C4-2B (cell line): ENCODE results near the gene MTHFR.

Experiments used
- H3K27ac ChIP-seq: fragments of 450-650 bp; 2 replicates; pipeline ENCODE4 v1.5.1; 2017
- ZFX ChIP-seq: fragments of 450-650 bp; IDR thresholded peaks from 2 replicates; pipeline ENCODE4 v1.6.1; 2017
- TF ChIP-seq, protein P1 (sequence below): fragments of 450-650 bp; conservative IDR thresholded peaks from 2 replicates; pipeline ENCODE4 v1.5.1; 2017; ENCODE audit warnings: mild to moderate bottlenecking

The MTHFR gene

DNA sequence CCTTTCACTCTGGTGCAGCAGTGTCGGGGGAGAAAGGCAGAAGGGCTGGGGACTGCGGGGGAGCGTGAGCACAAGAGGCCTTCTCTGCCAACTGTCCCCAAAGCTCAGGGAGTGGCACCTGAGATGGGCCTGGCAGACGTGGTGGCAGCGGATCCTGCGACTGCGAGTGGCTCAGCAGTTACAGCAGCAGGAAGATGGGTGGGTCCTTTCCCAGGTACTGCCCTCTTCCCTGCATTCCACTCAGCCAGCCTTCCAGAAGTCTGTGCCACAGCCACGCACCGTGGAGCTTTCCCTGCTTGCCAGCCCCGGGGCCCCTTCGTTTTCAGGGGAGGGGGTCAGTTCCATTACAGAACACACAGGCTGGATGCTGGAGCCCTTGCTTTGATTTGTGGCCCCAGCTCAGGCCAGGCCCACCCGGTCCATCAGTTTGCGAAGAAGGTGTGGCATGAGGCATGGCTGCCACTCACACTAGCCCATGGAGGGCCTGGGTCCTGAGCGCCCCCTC lies 17.2 kb downstream of the MTHFR start:
- TF ChIP-seq ZFX: no peak
- TF ChIP-seq, protein P1, sequence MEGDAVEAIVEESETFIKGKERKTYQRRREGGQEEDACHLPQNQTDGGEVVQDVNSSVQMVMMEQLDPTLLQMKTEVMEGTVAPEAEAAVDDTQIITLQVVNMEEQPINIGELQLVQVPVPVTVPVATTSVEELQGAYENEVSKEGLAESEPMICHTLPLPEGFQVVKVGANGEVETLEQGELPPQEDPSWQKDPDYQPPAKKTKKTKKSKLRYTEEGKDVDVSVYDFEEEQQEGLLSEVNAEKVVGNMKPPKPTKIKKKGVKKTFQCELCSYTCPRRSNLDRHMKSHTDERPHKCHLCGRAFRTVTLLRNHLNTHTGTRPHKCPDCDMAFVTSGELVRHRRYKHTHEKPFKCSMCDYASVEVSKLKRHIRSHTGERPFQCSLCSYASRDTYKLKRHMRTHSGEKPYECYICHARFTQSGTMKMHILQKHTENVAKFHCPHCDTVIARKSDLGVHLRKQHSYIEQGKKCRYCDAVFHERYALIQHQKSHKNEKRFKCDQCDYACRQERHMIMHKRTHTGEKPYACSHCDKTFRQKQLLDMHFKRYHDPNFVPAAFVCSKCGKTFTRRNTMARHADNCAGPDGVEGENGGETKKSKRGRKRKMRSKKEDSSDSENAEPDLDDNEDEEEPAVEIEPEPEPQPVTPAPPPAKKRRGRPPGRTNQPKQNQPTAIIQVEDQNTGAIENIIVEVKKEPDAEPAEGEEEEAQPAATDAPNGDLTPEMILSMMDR: no peak
- H3K27ac ChIP-seq: no peak overlapping the region

DNA sequence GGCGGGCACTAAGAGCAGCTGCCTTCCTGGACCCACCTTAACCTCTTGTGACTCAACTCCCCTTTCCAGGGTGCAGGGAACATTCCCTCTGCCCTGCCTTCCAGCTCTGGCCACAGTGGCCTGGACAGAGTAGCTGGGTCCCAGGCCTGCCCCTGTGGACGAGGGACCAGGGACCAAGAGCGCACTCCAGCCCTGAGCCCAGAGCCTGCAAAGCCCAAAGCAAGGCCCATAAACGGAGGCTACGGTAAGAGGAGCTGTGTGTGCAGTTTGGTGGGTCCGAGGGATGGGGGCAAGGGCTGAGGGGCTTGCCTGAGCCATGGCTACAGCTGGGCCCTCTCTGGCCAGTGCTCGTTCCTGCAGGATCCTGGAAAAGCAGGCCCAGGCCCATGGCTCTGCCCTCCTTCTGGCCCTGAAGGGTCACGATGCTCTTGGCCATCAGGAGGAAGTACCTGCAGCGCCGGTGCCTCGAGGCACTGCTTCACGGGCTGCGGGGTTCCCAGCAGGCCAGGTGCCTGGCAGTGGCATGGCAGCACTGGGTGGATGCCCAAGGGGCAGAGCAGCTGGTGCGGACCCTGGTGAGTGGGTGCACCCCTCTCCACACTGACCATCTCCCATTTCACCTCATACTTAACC lies 17.8 kb downstream of the MTHFR start:
- H3K27ac ChIP-seq: no peak overlapping the region
- TF ChIP-seq ZFX: no peak
- TF ChIP-seq, protein P1: no peak

DNA sequence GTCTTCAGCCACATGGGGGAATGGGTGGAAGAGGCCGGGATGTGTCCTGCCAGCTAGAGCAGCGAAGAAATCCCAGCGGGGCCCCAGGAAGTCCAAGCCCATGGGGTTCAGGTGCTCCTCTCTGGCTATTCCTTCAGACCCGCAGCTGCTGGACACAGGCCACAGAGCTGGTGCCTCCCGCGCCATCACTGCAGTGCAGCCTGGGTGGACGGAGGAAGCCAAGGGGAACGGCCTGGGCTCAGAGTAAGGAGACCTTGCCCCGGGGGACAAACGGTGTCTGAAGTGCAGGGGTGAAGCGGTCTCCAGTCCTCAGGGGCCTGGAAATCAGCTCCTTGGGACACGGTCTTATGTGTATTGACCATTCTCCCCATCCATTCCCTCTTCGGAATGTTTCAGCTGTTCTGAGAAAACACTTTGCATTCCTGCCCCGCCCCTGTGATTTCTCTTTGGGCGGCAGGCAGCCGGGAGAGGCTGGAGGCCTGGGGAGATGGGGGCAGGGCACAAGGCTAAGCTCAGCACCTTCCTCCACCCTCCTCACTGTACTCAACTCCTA lies 18.4 kb downstream of the MTHFR start:
- TF ChIP-seq ZFX: no peak
- TF ChIP-seq, protein P1: no peak
- H3K27ac ChIP-seq: no peak overlapping the region

DNA sequence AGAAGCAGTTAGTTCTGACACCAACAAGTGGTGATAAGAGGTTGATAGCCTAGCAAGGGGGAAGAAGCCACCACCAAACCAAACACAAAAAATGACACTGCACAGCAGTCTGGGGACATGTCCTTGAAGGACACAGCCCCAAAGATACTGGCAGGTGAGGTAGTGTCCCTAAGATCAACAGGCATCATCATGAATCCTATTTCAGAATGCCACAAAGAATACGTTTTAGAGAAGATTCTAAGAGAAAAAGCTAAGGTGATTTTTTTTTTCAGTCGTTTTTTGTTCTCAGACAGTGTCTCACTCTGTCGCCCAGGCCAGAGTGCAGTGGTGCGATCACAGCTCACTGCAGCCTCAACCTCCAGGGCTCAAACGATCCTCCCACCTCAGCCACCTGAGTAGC lies 19.6 kb downstream of the MTHFR start:
- no peak for TF ChIP-seq ZFX
- TF ChIP-seq, protein P1: no peak
- H3K27ac ChIP-seq: no peak overlapping the region

DNA sequence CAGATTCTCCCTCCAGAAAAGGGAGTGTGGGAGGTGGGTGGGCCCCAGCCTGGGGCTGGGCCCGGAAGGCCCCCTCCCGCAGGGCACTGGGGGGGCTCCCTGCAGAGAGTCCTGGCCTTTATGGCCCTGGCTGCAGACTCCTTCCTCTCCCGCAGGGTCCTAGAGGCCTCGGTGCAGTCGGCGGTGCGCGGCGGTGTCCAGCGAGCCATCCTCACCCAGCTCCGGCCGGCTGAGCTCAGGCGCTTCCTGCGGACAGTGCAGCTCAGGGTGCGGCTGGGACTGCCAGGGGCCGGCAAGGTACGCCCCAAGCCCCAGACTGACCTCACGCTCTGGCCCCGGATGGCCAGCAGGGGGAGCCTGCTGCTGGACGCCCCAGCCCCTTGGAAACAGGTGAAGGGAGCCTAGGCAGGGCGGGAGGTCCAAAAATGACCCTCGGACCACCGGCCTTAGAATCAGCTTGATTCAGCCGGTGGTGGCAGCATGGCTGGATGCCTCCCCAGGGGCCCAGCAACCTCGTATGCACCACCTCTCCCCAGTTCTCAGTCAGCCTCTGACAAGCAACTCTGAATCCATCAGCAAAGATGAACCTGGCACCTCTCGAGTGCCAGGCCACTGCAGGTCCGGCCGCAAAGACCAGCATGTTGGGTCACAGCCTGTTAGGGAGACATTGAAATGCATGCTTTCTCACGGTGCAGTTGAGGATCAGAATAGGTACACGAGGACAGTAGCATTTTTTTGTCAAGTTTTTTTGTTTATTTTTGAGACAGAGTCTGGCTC lies 20.6 kb downstream of the MTHFR start:
- H3K27ac ChIP-seq: no peak overlapping the region
- TF ChIP-seq ZFX: no peak
- TF ChIP-seq, protein P1: peak; percentile 96

DNA sequence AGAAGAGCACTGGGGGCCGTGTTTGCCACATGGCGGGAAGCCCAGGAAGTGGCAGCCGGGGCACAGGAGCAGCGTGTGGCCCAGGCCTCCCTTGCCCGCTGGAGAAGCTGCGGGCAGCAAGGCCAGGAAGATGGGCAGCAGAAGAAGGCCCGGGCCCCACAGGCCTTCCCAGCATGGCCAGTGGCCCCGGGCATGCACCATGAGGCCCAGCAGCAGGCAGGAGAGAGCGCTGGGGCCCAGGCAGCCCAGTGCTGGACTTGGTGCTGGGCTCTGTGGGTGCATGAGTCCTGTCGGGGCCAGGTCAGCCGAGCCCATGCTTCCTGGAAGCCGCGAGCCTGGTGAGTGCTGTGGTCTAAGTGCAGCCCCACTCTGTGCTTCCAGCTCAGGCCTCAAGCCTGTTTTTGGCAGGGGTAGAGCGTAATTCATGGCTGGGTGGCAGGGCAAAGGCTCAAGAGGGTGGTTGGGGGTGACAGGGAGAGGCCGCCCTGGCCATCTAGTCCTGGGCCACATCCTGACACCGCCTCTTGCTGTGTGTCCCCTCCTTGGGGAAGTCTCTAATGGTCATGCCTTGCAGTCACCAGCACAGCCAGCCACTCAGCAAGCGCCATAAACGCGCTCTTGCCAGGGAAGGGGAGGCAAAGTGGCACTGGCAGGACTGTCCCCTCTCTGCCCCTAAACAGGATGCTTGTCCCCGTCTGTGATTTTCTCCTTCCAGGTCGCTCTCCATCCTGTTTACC lies 21.3 kb downstream of the MTHFR start:
- TF ChIP-seq, protein P1: no peak
- no peak for TF ChIP-seq ZFX
- H3K27ac ChIP-seq: no peak overlapping the region
